DMS79 (cell line): ENCODE results near the gene TENT4B.

Source experiments
- DNase-seq: peaks from one replicate; lab custom pipeline; 2025; lab: John Stamatoyannopoulos, UW

TENT4B gene

DNA sequence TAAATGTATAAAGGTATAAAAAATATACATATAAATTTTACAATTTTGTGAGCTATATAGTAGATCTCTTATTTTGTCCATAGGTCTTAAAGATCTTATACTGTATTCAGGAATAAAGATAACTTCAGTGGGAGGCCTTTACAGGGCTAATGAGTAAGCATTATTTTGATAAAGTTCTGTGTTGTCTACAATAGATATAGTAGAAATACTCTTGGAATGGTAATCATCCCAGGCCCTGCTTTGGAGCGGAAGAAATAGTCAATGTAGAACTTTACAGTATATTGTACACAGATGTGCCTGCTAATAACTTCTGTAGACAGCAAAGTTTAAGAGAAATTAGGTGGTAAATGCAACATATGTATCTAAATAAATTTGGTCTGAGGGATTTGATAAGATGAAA is 42.6 kb downstream of the TENT4B start:
- DNase-seq: no peak

DNA sequence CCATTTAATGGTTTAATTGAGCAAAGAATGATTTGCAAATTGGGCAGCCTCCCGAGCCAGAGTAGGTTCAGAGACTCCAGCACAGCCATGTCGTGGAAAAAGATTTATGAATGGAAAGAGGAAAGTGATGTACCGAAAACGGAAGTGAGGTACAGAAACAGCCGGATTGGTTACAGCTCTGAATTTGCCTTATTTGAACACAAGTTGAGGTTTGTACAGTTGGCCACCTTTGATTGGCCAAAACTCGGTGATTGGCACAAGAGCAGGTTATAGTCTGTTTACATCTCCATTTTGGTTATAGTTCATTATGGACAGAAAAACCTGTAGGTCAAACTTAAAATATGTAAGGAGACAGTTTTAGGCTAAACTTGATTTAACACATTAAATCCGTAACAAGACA is 44.5 kb downstream of the TENT4B start:
- no peak for DNase-seq

- DNase-seq: no peak
Measured at GRCh38 chr16:50198802-50199403, 45.8 kb downstream of the TENT4B start.

- DNase-seq: no peak
Measured at GRCh38 chr16:50201787-50202186, 48.7 kb downstream of the TENT4B start.

DNA sequence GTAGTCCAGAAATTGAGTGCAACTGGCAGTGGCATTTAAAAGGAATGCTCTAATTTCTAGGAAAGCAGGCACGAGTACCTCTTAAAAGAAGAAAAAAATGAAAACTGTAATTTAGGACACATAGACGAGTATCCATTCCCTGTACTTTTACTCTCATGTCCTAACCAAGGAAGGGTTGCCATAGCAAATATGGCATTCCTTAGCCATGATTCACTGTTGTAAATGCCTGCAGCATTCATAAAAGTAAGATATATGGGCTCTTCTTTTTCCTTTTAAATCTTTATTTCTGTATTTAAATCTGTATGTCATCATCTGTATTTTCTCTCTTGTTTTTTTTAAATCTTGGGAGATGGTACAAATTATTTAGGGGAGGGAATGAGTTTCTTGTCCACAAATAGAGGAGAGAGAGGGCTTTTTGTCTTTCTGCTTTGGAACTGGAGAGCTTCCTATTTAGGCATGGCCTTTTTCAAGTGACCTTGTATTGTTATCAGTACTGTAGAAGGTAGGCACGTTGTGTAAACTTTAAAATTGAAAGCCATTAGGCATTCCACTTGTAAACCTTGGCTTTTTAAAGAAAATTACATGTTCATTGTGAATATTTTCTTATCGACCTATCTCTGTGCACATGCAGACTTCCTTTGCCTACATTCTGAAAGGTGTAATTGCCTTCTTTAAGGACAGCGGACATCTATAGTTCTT is 50.0 kb downstream of the TENT4B start:
- no peak for DNase-seq

DNA sequence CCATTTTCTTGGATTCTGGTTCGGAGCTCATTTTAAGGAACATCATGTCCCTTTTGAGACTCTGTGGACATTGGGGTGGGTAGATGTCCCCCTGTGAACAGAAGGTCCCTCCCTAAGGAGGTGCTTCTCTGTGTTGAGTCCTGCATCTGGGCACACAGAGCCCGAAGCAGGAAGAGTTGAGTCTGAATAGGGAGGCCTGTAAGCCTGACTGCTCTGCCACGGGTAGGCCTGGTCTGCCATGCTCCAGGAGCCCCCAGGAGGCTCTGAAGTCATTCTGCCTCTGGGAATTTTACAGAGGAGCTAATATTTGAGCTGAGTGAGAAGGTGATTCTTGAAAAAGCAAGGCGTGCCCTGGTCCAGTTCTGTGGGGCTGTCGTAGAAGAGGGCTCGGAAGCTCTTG is 50.6 kb downstream of the TENT4B start:
- no peak for DNase-seq

DNA sequence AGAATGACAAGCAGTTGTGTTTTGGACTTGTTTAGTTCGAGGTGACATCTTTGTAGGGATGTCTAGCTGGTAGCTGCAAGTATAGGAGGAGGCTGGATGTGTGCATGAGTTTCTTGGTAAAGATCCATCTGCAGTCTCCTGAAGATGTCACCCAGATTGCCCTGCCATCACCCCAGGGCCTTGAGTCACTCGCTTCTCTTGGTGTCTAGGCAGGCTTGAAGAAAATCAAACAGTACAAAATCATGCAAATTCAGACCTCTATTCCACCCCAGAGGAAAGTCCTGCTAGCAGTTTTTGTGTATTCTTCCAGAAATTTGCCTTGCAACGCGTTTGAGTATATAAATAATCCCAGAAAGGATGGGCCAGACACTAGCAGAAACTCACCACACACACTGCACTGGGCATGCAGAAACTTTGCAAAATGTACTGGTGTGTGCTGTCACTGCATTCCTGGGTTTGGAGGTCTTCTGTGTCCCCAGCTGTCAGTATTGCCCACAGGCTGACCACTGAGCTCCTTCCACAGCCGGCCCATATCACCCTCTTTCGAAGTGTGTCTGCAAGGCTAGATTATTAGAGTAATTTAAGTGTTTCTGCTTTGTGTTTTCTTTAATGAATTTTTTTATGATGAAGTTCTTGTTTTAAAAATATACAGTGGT is 51.5 kb downstream of the TENT4B start:
- DNase-seq: no peak

DNA sequence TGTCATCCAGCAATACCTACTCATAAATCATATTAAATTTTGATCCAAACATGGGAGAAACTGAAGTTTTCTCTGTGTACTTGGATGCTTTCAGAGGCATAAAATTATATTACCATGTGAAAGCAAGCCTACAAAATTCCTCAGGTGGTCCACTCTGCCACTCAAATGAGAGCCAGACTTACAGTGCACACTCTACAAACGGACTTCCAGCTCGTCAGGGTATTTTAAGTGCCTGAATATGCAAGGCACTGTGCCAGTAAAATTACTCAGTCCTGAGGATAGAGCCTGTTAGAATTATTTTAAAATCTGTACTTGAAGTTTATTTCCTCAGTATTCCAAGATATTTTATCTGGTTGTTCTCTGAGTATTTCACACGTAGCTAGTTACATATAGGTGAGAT is 54.5 kb downstream of the TENT4B start:
- DNase-seq: no peak

DNA sequence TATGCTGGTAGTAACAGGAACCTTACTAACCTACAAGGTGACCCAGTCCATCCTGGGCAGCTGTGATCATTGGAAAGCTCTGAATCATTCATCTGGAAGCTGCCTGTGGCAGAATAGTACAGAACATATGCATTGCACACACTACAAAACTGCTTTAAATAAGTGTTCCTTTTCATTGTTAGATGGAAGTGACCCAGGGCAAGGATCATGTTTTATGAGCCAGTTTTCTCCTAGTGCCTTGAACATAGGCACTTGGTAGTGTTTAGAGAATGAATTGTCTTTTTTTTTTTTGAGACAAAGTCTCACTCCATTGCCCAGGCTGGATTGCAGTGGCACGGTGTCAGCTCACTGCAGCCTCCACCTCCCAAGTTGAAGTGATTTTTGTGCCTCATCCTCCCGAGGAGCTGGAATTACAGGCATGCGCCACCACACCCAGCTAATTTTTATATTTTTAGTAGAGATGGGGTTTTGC is 55.4 kb downstream of the TENT4B start:
- DNase-seq: no peak

- DNase-seq: no peak
Measured at GRCh38 chr16:50209546-50210265, 56.6 kb downstream of the TENT4B start.

DNA sequence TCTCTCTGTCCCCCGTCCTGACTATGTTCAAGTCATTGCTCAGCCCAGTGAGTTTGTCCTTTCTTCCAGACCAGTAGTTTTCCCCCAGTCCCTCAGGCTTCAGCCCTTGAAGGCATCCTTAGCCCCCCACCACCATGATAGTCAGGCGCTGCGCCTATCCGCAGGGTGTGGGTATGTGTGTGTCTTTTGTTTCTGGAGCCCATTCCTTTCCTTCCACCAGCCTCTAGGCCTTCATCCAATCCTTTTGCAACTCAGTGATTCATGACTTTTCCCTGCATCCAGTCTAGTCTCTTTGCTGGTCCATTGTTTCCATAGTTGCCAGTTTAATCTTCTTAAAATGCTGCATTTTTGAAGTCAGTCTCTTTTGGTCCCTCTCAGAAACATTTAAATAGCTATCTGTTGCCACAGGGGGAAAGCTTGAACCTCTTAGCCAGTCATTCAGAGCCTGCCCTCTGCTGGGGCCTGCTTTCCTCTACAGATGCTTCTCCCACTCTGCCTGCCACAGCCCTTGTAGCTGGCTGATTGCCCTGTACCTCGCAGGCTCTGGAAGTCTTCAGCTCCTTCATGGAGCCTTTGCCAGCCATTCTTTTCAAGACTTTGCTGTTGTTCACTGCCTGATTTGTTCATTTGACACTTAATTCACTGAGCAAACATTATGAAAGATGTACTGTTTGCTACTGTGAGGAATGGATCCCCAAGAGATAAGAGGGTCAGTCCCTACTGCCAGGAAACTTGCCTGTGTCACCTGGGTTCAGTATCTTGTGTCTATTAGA is 57.3 kb downstream of the TENT4B start:
- DNase-seq: peak; percentile 6

- DNase-seq: no peak
Measured at GRCh38 chr16:50213939-50214519, 60.9 kb downstream of the TENT4B start.

DNA sequence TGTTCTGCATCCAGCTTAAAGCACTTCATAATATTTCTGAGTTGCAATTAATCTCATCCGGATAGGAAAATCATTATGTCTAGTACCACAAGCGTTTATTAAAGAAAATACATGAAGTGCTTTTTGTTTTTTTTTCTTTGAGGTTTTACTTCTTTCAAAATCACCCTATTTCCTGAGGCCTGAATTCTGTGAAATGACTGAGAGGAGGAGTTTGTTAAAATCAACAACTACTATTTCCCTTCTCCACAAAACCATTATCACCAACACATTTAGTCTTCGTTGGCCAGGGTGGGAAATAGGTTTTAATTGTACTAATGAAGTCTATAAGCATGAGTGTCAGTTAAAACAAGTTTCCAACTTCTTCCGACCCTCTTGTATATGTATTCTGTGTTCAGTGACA is 62.6 kb downstream of the TENT4B start:
- DNase-seq: no peak

DNA sequence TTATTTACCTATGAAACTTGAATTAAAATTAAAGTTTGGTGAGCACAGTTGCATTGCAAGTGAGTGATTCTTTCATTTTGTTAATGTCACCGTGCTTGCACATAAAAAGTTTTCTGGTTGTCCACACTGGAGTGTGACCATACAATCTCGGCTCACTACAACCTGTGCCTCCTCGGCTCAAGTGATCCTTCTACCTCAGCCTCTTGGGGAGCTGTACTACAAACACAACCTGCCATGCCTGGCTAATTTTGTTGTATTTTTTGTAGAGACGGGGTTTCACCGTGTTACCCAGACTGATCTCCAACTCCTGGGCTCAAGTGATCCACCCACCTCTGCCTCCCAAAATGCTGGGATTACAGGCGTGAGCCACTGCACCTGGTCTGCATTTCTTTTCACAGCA is 63.1 kb downstream of the TENT4B start:
- DNase-seq: no peak

DNA sequence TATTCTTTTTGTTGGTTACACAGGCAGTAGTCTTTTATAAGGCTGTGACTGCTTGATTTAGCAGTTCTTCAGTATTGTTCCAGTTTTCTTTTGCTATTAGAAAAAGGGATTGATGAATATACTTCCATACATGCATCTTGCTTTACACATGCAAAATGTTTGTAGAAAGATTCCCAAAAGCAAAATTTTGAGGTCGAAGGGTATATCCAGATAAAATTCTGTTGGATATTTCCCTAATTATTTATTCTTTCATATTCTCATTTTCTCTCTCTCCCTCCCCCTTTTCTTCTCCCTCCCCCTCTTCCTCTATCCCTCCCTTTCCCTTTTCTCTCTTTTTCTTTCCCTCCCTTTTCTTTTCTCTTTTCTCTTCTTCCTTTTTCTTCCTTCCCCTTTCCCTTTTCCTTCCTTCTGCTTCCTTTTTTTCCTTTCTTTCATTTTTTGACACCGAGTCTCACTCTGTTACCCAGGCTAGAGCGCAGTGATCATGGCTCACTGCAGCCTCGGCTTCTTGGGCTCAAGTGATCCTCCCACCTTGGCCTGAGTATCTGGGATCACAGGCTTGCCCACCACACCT is 66.4 kb downstream of the TENT4B start:
- no peak for DNase-seq

DNA sequence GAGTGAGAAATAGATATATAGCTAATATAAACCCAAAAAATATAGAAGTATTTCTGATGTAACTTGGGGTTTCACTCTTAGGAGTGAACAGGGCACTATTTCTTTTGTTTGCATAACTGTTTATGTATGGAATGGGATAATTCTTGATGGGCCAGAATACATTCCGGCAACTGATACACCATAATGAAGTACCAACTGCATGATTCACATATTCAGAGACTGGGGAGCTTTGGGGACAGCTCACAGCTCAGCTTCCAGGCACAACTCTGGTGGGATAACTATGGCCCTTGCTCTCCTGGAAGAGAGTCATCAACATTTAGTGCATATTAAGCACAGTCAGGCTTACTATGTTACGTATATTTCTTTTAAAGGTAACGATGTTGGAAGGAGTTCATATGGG is 71.2 kb downstream of the TENT4B start:
- DNase-seq: no peak

DNA sequence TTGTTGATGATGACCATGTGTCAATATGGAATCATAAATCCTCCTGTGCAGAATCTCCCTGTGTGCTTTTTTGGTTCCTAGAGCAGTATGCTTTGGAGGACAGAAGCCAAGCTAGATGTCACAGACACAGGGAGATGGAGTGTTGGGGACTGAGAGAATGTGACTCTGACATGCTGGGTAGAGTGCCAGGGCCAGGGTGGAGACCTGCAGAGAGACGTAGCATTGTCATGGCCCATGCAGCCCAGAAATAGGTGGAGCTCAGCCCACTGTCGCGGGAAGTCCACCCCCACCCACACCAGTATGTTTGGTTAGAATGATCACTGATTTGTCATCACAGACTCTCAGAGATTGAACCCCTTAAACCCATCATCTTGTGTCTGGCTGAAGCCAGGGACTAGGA is 74.0 kb downstream of the TENT4B start:
- no peak for DNase-seq

DNA sequence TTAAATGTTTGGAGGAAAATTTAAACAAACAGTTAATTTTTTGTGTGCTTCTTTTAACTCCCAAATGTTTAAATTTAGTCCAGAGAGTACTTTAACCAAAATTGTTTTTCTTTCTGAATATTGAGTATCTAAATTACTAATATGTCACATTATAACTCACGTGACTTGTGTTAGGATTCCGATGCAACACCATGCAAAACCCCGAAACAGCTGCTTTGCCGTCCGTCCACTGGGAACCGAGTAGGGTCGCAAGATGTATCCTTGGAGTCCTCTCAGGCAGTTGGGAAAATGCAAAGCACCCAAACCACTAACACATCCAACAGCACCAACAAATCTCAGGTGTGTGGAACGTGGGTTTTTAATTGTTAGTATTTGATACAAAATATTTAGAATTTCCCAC is 74.6 kb downstream of the TENT4B start:
- DNase-seq: no peak

GRCh38 chr16:50228364-50228868 is 75.3 kb downstream of the TENT4B start:
- DNase-seq: no peak

DNA sequence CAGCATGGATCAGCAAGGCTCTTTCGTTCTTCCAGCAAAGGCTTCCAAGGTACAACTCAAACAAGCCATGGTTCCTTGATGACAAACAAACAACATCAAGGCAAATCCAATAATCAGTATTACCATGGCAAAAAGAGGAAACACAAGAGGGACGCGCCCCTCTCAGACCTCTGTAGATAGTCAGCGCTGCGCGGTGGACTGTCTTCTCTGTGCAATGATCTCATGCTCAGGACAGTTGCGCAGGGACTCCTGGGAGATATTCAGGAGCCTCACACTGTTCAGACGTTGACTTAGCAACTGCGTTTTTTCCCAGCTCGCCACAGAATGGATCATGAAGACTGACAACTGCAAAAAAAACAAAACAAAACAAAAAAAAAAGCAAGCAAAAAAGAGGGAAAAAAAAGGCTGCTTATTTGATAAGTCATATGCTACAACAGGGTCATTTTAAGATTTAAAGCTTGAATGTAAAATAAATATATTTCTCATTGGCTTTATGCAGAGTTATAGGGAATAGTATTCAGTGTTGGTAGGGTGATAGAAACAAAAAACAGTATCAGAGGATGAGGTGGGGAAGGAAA is 76.1 kb downstream of the TENT4B start:
- DNase-seq: no peak
